Thymus (tissue), 14 donors: ENCODE results near the gene EMC10. TPM values are rescaled to one million over a fixed set of nuclear protein-coding genes. Genes with fewer than 3 reads are reported as not detected.
A peak's percentile ranks its signal among the peaks of the same experiment; 100 is the strongest.

Source experiments
- DNase-seq, 9 donors: peaks; one replicate each; pipeline ENCODE4 v3.0.0-alpha.2; 2013; ENCODE audit warnings: low spot score in 9 of 9, low read depth in 6 of 9, missing footprints in 1 of 9
- H3K27ac ChIP-seq, 2 donors: one replicate each; pipeline ENCODE4 v1.5.1; 2013; ENCODE audit warnings: control low read depth in 1 of 2, low read depth in 1 of 2, low read length in 1 of 2, mild to moderate bottlenecking in 1 of 2, moderate library complexity in 1 of 2
- H3K27me3 ChIP-seq, 2 donors: one replicate each; pipeline ENCODE4 v1.5.1; 2013; ENCODE audit warnings: low read length in 1 of 2; ENCODE audit not compliant: control insufficient read depth in 2 of 2, insufficient read depth in 1 of 2
- H3K36me3 ChIP-seq, 2 donors: one replicate each; pipeline ENCODE4 v1.5.1; 2013; ENCODE audit warnings: low read length in 1 of 2, mild to moderate bottlenecking in 1 of 2, moderate library complexity in 1 of 2; ENCODE audit not compliant: control insufficient read depth in 2 of 2, insufficient read depth in 2 of 2
- H3K4me1 ChIP-seq, 2 donors: one replicate each; pipeline ENCODE4 v1.5.1; 2013; ENCODE audit warnings: low read length in 2 of 2; ENCODE audit not compliant: control insufficient read depth in 2 of 2, insufficient read depth in 2 of 2
- H3K4me3 ChIP-seq, 2 donors: one replicate each; pipeline ENCODE4 v1.5.1; 2013; ENCODE audit warnings: low read length in 2 of 2, control low read depth in 1 of 2, mild to moderate bottlenecking in 1 of 2
- H3K9me3 ChIP-seq, 2 donors: one replicate each; pipeline ENCODE4 v1.5.1; 2013; ENCODE audit warnings: low read length in 1 of 2, mild to moderate bottlenecking in 1 of 2; ENCODE audit not compliant: control insufficient read depth in 2 of 2, insufficient read depth in 1 of 2
- WGBS: extraction: QIAGEN DNeasy Blood & Tissue Kit; methylation state at CpG from one replicate; pipeline ENCODE4 v1.1.7; 2013; 5-methylcytosine and 5-hydroxymethylcytosine counted together
- long read RNA-seq, 10 donors: transcript quantifications; one replicate each; lab custom pipeline, GENCODE V29; 2026
- polyA plus RNA-seq: library from polyadenylated mRNA; stranded (reverse); fragments of 200-250 nt; gene quantifications from one replicate; pipeline ENCODE4 v1.2.3, GENCODE V29; 2013
- total RNA-seq: library from RNA; stranded (reverse); fragments of 120-200 nt; gene quantifications from one replicate; pipeline ENCODE4 v1.2.4, GENCODE V29; 2013
- donor health status: healthy.

EMC10 gene
- total RNA-seq (49.9 TPM), polyA plus RNA-seq (62.6 TPM)
- long read RNA-seq, donor 1, result 0 reads
- long read RNA-seq, donor 2, full-length matches to known transcripts, result 28 of 39 reads
- long read RNA-seq, donor 2, partial matches to known transcripts, result 11 of 39 reads
- long read RNA-seq, donor 2, other reads (novel, unspliced or antisense), result 0 of 39 reads
- long read RNA-seq, donor 3, full-length matches to known transcripts, result 31 of 31 reads
- long read RNA-seq, donor 3, partial matches to known transcripts, result 0 of 31 reads
- long read RNA-seq, donor 3, other reads (novel, unspliced or antisense), result 0 of 31 reads
- long read RNA-seq, donor 4, full-length matches to known transcripts, result 5 of 5 reads
- long read RNA-seq, donor 4, partial matches to known transcripts, result 0 of 5 reads
- long read RNA-seq, donor 4, other reads (novel, unspliced or antisense), result 0 of 5 reads
- long read RNA-seq, donor 5, full-length matches to known transcripts, result 12 of 23 reads
- long read RNA-seq, donor 5, partial matches to known transcripts, result 11 of 23 reads
- long read RNA-seq, donor 5, other reads (novel, unspliced or antisense), result 0 of 23 reads
- long read RNA-seq, donor 6, full-length matches to known transcripts, result 20 of 20 reads
- long read RNA-seq, donor 6, partial matches to known transcripts, result 0 of 20 reads
- long read RNA-seq, donor 6, other reads (novel, unspliced or antisense), result 0 of 20 reads
- long read RNA-seq, donor 7, full-length matches to known transcripts, result 1 of 1 reads
- long read RNA-seq, donor 7, partial matches to known transcripts, result 0 of 1 reads
- long read RNA-seq, donor 7, other reads (novel, unspliced or antisense), result 0 of 1 reads
- long read RNA-seq, donor 8, full-length matches to known transcripts, result 6 of 6 reads
- long read RNA-seq, donor 8, partial matches to known transcripts, result 0 of 6 reads
- long read RNA-seq, donor 8, other reads (novel, unspliced or antisense), result 0 of 6 reads
- long read RNA-seq, donor 9, full-length matches to known transcripts, result 6 of 6 reads
- long read RNA-seq, donor 9, partial matches to known transcripts, result 0 of 6 reads
- long read RNA-seq, donor 9, other reads (novel, unspliced or antisense), result 0 of 6 reads
- long read RNA-seq, donor 10, full-length matches to known transcripts, result 3 of 3 reads
- long read RNA-seq, donor 10, partial matches to known transcripts, result 0 of 3 reads
- long read RNA-seq, donor 10, other reads (novel, unspliced or antisense), result 0 of 3 reads

- Histone ChIP-seq H3K27ac (peak within 1 kb of the TSS; percentile 67 to 83), H3K4me1 (peaks cover 8% of the 10 kb centered on the region in 2 donors), H3K36me3 (peaks cover 15 to 28% of the 10 kb centered on the region in 2 donors), H3K9me3 (peaks cover 0 to 25% of the 10 kb centered on the region in 2 donors), H3K27me3 (peaks cover 0 to 6% of the 10 kb centered on the region in 2 donors), H3K4me3 (peak within 1 kb of the TSS; percentile 69 to 71)
- 5% methylated on average over 58 of the region's 58 CpGs for WGBS
- DNase-seq, result peak; percentile 75 to 93 (median 84)
Measured at GRCh38 chr19:50476224-50476906, at the start of gene EMC10, which contains the start of gene GARIN5A. Gene EMC10 (plus strand): TSS chr19:50476507. CDS start chr19:50476545, 38 bp downstream. Gene GARIN5A (minus strand): TSS chr19:50476848. CDS start chr19:50476388, 460 bp downstream.

- WGBS, result 83% methylated on average over 26 of the region's 26 CpGs
- Histone ChIP-seq H3K27ac (no peak overlapping the region), H3K9me3 (no peaks in the 10 kb centered on the region), H3K4me3 (peak overlapping the region in 1 of 2 donors; percentile 20), H3K36me3 (no peaks in the 10 kb centered on the region), H3K27me3 (peaks cover 24 to 51% of the 10 kb centered on the region in 2 donors), H3K4me1 (peaks cover 3 to 16% of the 10 kb centered on the region in 2 donors)
- DNase-seq, result no peak
Measured at GRCh38 chr19:50427318-50427925, 48.9 kb upstream of the EMC10 start.

DNA sequence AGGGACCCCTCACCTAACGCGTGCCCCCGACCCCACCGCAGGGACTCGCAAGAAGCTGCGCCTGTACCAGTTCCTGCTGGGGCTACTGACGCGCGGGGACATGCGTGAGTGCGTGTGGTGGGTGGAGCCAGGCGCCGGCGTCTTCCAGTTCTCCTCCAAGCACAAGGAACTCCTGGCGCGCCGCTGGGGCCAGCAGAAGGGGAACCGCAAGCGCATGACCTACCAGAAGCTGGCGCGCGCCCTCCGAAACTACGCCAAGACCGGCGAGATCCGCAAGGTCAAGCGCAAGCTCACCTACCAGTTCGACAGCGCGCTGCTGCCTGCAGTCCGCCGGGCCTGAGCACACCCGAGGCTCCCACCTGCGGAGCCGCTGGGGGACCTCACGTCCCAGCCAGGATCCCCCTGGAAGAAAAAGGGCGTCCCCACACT, 48.3 kb upstream of the EMC10 start:
- peak overlapping the region; percentile 36 to 47 for H3K27ac ChIP-seq
- 5% methylated on average over 38 of the region's 38 CpGs for WGBS
- H3K4me1 ChIP-seq, result peaks cover 3 to 22% of the 10 kb centered on the region in 2 donors
- H3K27me3 ChIP-seq, result peaks cover 28 to 57% of the 10 kb centered on the region in 2 donors
- H3K36me3 ChIP-seq, result no peaks in the 10 kb centered on the region
- peak overlapping the region in 1 of 2 donors; percentile 20 for H3K4me3 ChIP-seq
- DNase-seq, result peak in 2 of 9 donors; percentile 30 to 58
- H3K9me3 ChIP-seq, result no peaks in the 10 kb centered on the region

DNA sequence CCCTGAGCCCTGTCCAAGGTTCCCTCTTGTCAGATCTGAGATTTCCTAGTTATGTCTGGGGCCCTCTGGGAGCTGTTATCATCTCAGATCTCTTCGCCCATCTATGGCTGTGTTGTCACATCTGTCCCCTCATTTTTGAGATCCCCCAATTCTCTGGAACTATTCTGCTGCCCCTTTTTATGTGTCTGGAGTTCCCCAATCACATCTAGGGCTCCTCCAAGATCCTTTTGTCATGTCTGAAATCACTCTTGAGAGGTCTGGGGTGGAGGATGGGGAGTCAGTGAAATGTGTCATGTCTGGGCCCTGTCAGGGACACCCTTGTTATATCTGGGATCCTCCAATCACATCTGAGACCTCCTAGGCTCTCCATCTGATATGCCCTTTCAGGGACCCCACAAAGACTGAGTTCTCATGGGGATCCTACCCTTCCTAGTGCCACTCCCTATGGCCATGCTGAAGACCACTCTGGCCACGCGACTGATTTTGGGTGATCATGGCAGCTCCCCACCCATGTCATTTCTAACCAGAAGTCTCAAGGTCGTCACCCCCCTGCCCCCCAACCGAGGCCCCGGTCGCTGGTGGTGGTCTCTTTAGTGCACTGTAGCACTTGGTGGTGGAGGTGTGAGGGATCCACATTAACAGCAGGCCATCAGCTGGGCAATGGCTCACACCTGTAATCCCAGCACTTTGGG, 47.4 kb upstream of the EMC10 start:
- peak overlapping the region in 1 of 2 donors; percentile 43 for H3K27ac ChIP-seq
- H3K27me3 ChIP-seq, result peaks cover 35 to 66% of the 10 kb centered on the region in 2 donors
- WGBS, result 94% methylated on average over 7 of the region's 7 CpGs

DNA sequence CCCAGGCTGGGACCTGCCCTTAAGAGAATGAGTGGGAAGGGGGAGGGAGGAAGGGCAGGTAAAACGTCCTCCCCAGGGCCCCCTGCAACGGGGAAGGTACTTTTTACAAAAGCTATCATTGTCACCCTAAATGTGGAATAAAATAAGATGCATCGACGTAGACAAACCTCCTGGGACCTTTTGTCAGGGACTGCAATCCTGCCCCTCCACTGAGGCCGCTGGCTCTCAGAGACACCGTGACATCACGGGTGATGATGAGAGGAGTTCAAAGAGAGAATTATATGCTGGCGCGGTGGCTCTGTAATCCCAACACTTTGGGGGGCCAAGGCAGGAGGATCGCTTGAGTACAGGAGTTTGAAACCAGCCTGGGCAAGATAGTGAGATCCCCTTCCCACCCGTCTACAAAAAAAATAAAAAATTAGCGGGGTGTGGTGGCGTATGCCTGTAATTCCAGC, 45.4 kb upstream of the EMC10 start:
- peak overlapping the region in 1 of 2 donors; percentile 75 for H3K27ac ChIP-seq
- DNase-seq, result no peak
- peak overlapping the region in 1 of 2 donors; percentile 65 for H3K4me3 ChIP-seq
- peaks cover 3 to 22% of the 10 kb centered on the region in 2 donors for H3K4me1 ChIP-seq
- peaks cover 40 to 84% of the 10 kb centered on the region in 2 donors for H3K27me3 ChIP-seq
- no peaks in the 10 kb centered on the region for H3K9me3 ChIP-seq
- H3K36me3 ChIP-seq, result no peaks in the 10 kb centered on the region
- 67% methylated on average over 13 of the region's 13 CpGs for WGBS

More for the DNA sequence above, 47.4 kb upstream of the EMC10 start:
- Histone ChIP-seq H3K4me1 (peaks cover 3 to 22% of the 10 kb centered on the region in 2 donors), H3K4me3 (no peak overlapping the region), H3K9me3 (no peaks in the 10 kb centered on the region), H3K36me3 (no peaks in the 10 kb centered on the region)
- no peak for DNase-seq

DNA sequence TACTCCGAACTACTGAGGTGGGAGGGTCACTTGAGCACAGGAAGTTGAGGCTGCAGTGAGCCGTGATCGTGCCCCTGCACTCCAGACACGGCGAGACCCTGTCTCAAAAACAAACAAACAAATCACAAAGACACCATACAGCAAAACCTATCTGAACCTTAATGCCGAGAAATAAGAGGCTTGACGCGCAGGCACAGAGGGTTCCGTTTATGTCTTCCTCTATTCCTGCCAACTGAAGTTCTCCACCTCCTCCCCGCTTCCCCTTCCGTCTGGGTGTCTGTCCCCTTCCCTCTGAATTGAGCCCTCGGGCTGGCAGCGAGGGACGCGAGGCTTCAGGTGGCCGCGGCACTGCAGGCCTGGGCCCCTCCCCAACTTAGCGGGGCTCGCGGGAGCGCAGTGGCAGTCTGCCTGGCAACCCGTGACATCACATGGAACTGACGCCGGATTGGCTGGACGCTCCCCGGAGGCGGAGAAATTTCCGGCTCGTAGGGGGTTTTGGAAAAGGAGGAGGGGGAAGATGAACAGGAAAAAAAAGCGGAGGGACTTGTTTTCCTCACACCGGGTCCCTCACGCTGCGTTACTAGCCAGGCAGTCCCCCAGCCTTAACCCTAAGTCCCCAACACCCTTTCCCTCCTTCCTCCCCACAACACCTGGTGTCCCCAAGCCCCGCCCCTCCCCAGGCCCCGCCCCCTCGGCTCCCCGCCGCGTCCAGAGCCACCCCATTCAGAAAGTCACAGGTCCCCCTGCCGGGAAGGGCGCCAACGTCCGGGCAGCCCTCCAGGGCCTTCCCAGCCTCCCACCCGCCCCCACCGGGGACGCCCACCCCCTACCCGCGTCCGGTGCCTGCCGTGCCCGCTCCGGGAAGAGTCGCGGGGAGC, 44.7 kb upstream of the EMC10 start:
- peak; percentile 63 to 88 (median 72) for DNase-seq
- H3K9me3 ChIP-seq, result no peaks in the 10 kb centered on the region
- H3K27ac ChIP-seq, result peak overlapping the region; percentile 74 to 75
- peaks cover 40 to 88% of the 10 kb centered on the region in 2 donors for H3K27me3 ChIP-seq
- peaks cover 3 to 22% of the 10 kb centered on the region in 2 donors for H3K4me1 ChIP-seq
- 2% methylated on average over 54 of the region's 54 CpGs for WGBS
- no peaks in the 10 kb centered on the region for H3K36me3 ChIP-seq
- H3K4me3 ChIP-seq, result peak overlapping the region; percentile 56 to 65
